ENCODE data around the gene SOD1. TPM values are rescaled to one million over a fixed set of nuclear protein-coding genes. Genes with fewer than 3 reads are reported as not detected.

Gene SOD1
- total and polyA plus RNA-seq, 3 donors from 2014 or later: 135 to 265 (median 170) TPM

GRCh38 chr21:31616216-31616615, 43.3 kb upstream of the SOD1 start:
- WGBS, 2 donors: 88% methylated on average over 9 of the region's 9 CpGs

GRCh38 chr21:31618696-31619430, 40.6 kb upstream of the SOD1 start:
- no peak overlapping the region for H3K4me3 ChIP-seq
- TF ChIP-seq POLR2A (IDR thresholded peaks at IDR 0.05) (no peak), CTCF (IDR thresholded peaks at IDR 0.05) (no peak)
- no peaks in the 10 kb centered on the region for H3K27me3 ChIP-seq
- no peaks in the 10 kb centered on the region for H3K4me1 ChIP-seq
- intact Hi-C loops (cut with DNase I; ENCODE audit: low total_unique reads): no loop called here
- no peaks in the 10 kb centered on the region for H3K9me3 ChIP-seq
- WGBS, 2 donors: 79 to 89% methylated on average over 2 of the region's 2 CpGs
- no peak overlapping the region for H3K27ac ChIP-seq
- no peak for DNase-seq
- no peaks in the 10 kb centered on the region for H3K36me3 ChIP-seq (ENCODE audit: low read depth, missing control alignments)

More at GRCh38 chr21:31616216-31616615, 43.3 kb upstream of the SOD1 start:
- intact Hi-C loops (cut with DNase I; ENCODE audit: low total_unique reads): no loop called here
- H3K9me3 ChIP-seq: no peaks in the 10 kb centered on the region
- H3K4me3 ChIP-seq: no peak overlapping the region
- no peaks in the 10 kb centered on the region for H3K27me3 ChIP-seq
- no peak overlapping the region for H3K27ac ChIP-seq
- no peak for TF ChIP-seq CTCF (IDR thresholded peaks at IDR 0.05)
- TF ChIP-seq POLR2A (IDR thresholded peaks at IDR 0.05): no peak
- no peak for DNase-seq
- no peaks in the 10 kb centered on the region for H3K4me1 ChIP-seq
- no peaks in the 10 kb centered on the region for H3K36me3 ChIP-seq (ENCODE audit: low read depth, missing control alignments)

GRCh38 chr21:31622397-31622796, 37.1 kb upstream of the SOD1 start:
- TF ChIP-seq POLR2A (IDR thresholded peaks at IDR 0.05) (no peak), CTCF (IDR thresholded peaks at IDR 0.05) (no peak)
- Histone ChIP-seq H3K36me3 (ENCODE audit: low read depth, missing control alignments) (no peaks in the 10 kb centered on the region), H3K9me3 (no peaks in the 10 kb centered on the region), H3K27me3 (no peaks in the 10 kb centered on the region), H3K27ac (no peak overlapping the region), H3K4me1 (no peaks in the 10 kb centered on the region), H3K4me3 (no peak overlapping the region)
- WGBS, 2 donors: 69 to 74% methylated on average over 3 of the region's 3 CpGs
- intact Hi-C loops (cut with DNase I; ENCODE audit: low total_unique reads): no loop called here
- no peak for DNase-seq

GRCh38 chr21:31623664-31624063, 35.8 kb upstream of the SOD1 start:
- no peak overlapping the region for H3K4me3 ChIP-seq
- no peaks in the 10 kb centered on the region for H3K4me1 ChIP-seq
- 87 to 88% methylated on average over 6 of the region's 6 CpGs for WGBS, 2 donors
- no peaks in the 10 kb centered on the region for H3K9me3 ChIP-seq
- no peak for TF ChIP-seq CTCF (IDR thresholded peaks at IDR 0.05)
- no peak for TF ChIP-seq POLR2A (IDR thresholded peaks at IDR 0.05)
- H3K36me3 ChIP-seq (ENCODE audit: low read depth, missing control alignments): no peaks in the 10 kb centered on the region
- no peaks in the 10 kb centered on the region for H3K27me3 ChIP-seq
- H3K27ac ChIP-seq: no peak overlapping the region
- intact Hi-C loops (cut with DNase I; ENCODE audit: low total_unique reads): no loop called here
- no peak for DNase-seq

GRCh38 chr21:31624181-31624580, 35.3 kb upstream of the SOD1 start:
- intact Hi-C loops (cut with DNase I; ENCODE audit: low total_unique reads): no loop called here
- Histone ChIP-seq H3K36me3 (ENCODE audit: low read depth, missing control alignments) (no peaks in the 10 kb centered on the region), H3K27me3 (no peaks in the 10 kb centered on the region), H3K9me3 (no peaks in the 10 kb centered on the region), H3K4me3 (no peak overlapping the region), H3K27ac (no peak overlapping the region), H3K4me1 (no peaks in the 10 kb centered on the region)
- WGBS, 2 donors: 83% methylated on average over 3 of the region's 3 CpGs
- DNase-seq: no peak
- TF ChIP-seq POLR2A (IDR thresholded peaks at IDR 0.05): no peak
- TF ChIP-seq CTCF (IDR thresholded peaks at IDR 0.05): no peak

Data from testis (tissue), 3 donors.